HG03066 (cell line): ENCODE results near the gene MMP17.

Experiments
- ATAC-seq: cut with Tn5 transposase; IDR thresholded peaks from one replicate; pipeline ENCODE4 v1.9.1; 2021; ENCODE audit warnings: low read depth; ENCODE audit not compliant: unreplicated experiment

MMP17 gene

DNA sequence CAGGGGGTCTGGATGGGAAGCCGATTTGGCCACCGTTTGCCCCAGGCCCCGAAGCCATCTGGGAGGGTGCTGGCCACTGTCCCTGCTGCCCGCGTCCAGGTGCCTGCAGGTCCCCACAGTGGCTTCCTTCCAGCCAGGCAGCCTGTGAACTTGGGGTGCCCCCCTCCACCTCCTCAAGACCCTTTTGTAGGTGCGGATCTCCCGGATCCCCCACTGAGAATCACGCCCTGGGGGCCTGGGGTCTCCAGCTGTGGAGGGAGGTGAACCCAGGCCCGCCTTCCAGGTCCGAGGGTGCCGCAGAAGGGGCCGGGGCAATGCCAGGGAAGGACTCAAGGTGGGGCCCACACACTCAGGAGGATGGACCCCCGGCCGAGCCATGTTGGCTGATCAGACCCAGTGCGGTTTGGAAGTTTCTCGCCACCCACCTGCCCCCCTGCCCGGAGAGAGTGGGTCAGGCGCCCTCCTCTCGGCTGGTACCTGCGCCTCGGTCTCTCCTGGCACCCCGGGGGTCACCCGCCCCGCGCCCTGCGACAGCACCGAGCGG is 1.7 kb downstream of the MMP17 start:
- ATAC-seq, result no peak

DNA sequence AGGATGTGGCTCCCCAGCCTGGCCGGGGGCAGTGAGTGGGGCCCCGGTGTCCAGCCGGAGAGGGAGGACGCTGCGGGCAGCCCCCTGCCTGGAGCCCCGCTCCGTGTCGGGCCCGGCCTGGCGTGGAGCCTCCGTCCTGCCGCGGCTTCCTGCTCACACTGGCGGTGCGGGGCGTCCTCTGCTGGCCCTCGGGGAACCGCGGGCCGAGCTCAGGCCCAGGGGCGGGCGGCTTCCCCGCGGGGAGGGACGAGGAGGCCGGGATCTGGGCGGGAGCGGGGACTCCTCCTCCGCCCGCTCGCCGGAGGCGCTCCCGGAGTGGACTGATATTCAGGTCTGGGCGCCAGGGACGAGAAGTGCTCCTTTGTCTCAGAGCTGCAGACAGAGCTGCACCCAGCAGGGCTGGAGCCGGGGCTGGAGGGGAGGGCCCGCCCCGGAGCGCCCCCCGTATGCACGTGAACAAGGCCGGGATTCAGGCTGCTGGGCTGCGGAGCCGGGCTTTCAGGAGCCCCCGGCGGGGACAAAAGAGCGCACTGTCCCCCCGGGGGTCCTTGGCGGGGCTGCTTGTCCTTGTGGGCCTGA is 2.2 kb downstream of the MMP17 start:
- ATAC-seq, result no peak

DNA sequence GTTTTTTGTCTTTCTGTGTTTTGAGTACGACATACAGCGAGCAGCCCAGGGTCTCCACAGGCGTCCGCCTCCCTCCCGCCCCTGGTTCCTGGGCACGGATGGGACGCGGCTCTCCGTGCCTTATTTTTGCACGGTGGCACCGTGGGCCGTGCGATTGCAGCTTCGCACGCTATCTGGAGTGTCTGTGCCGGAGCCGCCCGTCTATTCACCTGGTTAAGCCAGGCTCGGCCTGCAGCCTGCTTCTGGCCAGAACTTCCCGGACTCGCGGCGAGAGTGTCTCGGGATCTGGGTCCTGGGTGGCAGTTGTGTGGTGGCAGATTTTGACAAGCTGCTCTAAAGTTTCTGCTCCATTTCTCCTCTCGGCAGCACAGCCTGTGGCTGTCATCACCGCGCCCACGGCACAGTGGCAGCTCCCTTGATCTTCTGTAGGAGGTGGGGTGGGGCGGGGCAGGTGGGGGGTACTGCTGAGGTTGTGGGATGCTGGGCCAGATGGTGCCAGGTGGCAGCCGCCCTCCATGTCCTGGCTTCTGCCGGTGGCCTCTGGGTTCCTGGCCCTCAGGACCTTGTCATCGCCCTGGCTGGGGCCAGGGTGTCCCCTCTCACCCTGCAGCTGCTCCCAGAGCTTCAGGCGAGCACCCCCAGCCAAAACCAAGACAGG is 2.9 kb downstream of the MMP17 start:
- ATAC-seq, result no peak

DNA sequence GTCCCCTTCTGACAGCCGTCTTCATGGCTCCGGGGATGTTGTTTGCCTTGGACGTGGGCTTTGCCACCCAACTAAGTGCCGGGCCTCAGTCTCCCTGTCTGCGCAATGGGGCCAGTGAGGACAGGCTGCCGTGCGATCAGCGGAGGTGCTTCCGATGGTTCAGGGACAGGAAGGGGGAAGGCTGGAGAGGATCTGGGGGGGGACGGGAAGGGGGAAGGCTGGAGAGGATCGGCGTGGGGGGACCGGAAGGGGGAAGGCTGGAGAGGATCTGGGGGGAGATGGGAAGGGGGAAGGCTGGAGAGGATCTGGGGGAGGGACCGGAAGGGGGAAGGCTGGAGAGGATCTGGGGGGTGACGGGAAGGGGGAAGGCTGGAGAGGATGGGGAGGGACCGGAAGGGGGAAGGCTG is 3.4 kb downstream of the MMP17 start:
- no peak for ATAC-seq

DNA sequence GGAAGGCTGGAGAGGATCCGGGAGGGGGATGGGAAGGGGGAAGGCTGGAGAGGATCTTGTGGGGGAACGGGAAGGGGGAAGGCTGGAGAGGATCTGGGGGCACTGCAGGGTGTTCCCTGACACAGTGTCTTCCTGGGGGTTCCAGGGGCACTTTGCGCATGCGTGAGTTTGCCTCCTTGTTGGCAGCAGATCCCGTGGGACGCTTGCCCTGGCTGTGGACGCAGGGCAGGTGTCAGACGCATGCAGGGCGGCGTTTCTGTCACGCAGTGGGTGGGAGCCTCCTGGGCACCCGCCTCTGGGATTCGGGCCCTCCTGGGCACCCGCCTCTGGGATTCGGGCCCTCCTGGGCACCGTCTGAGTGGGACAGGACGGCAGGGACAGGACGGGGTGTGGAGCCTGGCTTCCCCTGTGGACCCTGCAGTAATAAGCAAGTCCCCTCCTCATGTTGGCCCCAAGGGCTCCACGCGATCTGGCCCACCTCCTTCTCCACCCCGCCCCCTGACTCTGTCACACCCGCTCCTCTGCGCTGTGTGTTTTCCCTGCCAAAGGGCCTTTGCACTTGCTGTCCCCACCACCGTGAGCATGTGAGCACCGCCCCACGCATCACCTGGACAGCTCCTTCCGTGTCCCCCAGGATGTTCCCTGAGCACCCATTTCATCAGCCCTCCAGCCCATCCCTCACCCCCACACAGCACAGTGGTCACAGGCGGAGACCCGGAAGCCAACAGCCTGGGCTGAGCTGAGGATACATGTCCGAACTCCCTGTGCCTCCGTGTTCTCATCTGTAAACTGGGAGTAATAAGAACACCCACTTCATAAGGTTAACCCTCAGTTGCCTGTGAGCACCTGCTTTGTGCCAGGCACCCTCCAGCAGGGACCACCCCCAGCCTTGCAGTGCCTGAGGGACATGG is 4.4 kb downstream of the MMP17 start:
- no peak for ATAC-seq

DNA sequence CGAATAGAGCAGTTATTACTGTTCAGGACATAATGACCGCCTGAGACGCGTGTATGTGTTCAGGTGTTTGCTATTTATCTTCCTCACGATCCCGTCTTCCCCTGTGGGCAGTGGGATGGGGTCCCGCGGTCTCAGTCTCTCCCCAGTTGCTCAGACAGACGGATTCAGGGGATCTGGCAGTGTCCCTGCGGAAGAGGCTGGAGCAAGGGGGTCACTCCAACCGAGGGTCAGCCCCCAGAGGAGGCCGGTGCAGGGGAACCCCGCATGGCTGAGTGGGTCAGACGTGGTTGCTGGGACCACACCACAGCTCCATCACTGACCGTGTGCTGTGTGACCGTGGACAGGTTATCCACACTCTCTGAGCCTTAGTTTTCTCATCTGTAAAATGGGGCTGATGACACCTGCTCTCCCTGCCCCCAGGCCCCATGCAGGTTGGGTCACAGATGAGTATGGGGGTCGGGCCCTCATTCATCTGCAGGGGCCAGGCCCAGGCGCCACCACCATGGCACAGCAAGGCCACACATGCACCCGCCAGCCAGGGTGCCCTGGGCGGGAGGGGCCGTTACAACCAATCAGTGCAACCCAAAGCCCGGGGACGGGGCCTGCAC is 5.2 kb downstream of the MMP17 start:
- no peak for ATAC-seq

DNA sequence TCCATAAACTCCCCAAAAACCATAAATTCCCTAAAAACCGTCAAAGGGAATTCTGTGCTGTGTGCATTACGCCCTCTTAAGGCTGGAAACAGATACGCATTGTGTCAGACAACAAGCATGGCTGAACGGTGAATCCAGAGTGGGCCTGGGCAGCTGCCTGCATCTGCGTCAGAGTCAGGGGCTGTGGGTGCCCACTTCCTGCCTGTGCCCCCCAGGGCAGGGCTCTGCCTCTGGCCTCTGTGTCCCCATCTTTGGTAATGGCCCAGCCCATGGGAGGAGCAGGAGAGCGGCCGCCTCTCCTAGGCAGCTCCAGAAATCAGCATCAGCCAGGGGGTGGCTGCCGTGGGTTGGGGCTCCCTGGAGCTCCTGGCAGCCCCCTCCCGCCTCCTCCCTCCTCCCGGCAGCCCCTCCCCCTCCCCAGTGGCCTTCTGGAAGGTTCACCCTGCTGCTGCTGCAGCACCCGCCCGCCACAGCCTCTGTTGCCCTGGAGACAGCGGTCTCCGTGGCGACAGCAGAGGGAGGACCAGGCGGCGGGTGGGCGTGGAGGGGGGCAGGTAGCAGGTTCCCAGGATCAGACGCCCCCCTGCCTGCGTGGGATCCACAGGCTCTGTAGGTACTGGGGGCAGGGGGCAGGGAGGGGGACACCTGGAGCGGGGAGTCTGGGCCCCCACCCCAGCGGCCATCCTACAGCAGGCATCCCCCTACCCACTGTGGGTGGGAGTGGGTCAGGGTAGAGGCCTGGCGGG is 5.9 kb downstream of the MMP17 start:
- no peak for ATAC-seq

DNA sequence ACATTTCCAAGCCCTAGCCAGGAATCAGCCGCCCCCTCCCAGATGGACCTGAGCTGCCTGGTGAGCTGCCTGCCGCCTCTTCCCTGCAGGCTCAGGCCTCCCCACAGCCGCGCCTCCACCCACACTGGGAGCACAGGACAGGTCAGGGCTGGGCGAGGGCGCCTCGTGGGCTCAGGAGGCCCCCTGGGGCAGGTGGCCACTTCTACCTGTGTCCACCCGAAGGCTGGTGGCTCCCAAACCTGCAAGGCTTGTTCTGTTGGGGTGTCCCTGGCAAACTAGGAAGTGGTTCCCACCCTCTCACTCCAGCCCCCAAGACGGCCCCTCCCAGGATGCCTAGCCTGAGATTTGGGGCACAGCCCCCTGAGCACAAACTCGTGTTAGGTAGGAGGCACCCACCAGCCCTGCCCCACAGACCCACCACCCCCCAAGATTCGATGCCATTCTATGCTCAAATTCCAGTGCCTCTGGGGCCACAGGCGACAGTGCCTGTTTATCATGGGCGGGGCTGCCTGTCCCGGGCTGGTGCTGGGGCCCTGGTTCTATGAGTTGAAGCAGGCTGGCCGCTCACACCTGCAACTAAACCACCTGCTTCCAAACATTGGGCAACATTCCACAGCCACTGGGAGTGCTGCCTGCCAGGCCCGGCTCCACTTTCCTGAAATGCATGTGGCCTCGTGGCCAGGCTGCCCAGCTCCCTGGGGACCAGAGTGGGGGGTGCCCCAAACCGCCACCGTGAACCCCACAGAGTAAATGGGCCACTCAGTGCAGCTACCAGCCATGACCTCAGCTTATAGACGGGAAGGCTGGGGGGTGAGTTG is 6.8 kb downstream of the MMP17 start:
- no peak for ATAC-seq

DNA sequence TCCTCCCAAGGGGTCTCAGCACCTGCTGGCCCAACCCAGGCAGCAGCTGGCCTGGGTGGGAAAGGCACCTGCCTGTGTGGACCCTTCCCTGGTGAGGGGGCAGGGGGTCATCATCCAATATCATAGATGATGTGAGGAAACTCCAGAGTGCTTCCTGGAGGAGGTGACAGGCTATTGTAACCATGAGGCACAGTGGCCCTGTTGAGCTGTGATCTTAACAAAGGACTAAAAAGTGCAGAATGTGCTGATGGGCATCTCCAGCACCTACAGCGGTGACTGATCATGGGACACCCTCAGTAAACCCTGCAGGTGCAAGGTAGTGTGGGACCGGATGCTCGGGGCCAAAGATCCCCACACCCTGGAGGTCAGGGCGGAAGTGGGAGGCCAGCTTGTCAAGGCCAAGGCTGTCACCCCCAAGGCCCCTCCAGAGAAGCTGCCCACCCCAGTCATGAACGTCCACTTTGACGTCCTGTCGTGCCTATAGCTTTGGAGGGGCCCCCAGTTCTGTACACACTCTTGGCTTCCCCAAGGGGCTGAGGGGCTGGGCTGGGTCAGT is 7.5 kb downstream of the MMP17 start:
- ATAC-seq, result no peak

DNA sequence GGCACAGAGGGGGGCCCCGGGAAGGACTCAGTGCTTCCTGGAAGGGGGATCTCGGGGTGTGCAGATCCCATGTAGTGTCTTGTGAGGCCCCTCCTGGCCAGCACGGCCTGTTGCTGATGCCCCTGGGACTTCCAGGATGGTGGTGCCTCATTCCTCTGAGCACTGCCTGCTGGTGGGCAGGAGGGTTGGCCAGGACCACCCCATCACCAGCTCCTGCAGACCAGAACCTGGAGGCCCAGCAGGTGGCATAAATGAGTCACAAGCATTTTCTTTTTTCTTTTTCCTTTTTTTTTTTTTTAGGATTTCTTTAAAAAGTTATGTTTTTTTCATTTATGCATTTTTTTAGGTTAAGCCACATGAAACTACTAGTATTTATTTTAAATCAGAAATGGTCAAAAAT is 8.0 kb downstream of the MMP17 start:
- no peak for ATAC-seq

DNA sequence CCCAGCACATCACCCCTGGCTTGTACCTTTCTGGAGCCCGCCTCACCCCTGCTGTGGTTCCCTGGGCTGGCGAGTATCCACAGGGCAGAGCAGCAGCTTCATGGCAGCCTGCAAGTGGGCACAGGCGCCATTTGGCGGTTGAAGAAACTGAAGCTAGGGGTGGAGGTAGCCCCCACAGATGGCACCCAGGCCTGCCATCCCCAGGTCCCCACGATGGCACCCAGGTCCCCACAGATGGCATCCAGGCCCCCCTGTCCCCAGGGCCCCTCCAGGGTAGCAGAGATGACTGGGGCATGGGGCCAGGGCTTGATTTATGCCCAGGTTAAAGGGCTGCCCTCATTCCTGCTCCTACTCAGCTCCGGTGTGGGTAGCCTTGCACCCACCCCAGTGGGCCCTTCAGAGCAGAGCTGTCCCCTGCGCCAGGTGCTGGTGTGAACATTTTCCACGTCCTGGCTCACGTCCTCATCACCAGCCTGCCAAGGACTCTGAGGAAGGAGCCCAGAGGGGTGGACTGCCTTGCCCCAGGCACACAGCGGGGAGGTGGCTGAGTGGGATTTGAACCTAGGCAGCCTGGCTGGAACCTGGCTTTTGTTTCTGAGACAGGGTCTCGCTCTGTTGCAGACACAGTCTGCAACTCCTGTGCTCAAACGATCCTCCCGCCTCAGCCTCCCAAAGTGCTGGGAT is 8.7 kb downstream of the MMP17 start:
- ATAC-seq, result no peak

DNA sequence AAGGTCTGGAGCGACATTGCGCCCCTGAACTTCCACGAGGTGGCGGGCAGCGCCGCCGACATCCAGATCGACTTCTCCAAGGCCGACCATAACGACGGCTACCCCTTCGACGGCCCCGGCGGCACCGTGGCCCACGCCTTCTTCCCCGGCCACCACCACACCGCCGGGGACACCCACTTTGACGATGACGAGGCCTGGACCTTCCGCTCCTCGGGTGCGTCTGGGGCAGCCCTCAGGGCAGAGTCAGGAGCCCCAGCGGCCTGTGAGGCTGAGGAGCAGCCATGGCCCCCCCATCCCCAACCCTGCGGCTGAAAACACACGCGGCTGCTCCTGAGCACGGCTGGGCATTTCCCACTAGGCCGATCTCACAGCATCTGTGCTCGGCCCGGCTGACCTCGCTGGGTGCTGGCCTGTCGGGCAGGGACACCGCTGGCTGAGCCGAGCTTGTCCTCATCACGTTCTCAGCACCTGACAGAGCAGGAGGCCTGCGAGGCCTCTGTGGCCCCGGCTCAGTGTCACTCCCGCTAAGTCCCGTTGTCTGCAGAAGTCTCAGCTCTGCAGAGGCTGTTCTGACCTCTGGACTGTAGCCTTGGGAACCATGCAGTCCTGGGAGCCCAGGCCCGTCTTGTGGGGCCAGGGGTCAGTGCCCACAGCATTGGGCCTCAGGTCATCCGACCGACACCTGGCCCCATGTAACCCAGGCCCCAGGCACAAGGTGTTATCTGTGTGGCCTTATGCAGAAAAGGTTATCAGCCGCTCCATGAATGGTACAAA is 12.6 kb downstream of the MMP17 start:
- ATAC-seq, result no peak

DNA sequence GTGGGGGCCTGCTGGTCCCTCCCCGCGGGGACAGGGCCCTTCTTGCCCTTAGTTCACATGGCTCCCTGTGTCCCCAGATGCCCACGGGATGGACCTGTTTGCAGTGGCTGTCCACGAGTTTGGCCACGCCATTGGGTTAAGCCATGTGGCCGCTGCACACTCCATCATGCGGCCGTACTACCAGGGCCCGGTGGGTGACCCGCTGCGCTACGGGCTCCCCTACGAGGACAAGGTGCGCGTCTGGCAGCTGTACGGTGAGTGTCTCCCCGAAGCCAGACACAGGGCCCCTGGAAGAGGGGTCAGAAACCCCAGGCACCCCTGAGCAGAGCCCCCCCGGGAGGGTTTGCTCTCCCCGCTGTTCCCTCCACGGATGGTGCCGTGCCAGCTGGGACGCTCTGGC is 13.4 kb downstream of the MMP17 start:
- ATAC-seq, result no peak

DNA sequence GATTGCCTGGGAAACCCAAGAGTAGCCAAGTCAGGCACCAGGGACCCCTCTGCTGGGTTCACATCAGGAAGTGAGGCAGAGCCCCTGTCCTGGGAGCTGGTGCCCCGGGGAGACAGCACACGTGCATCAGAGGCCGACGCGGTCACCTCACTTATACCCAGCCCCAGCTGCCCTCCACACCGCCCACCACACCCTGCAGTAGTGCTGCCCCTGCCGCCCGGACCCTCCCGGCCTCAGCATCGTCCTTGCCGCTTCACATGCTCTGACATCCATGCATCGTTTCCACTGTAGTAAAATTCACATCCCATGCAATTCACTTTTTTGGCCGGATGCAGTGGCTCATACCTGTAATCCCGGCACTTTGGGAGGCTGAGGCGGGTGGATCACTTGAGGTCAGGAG is 14.0 kb downstream of the MMP17 start:
- no peak for ATAC-seq

DNA sequence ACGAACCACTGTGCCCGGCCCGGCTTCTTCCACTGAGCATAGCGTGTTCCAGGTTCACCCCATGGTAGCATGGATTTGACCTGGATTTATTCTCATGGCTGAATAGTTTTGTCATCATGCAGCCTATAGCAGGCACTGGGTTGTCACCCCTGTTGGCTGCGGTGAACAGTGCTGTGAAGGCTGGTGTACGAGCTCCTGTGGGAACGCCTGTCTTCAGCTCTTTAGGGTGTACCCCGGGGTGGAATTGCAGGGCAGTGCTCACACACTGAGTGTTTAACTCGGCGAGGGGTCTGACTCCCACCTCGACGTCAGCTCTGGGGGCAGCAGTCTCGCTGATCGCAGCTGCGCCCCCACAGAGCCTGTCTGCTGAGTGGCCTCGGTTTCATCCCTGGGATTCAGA is 15.3 kb downstream of the MMP17 start:
- ATAC-seq, result no peak

DNA sequence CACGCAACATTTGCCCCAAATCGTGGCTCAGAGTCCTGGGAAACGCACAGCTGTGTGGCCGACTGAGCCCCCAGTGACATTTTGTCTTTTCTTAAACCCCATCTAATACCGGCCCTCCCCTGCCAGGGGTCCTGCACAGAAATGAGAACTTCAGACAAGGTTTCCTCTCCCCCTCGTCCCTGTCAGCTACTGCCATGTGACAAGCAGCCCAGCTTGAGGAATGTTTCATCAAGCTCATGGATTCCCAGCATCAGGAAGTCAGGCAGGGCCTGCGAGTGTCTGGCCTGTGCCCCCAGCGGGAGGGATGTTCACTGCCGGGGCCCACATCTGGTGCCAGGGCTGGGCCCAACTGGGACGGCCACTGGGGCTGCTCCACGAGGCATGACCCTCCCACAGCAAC is 15.9 kb downstream of the MMP17 start:
- ATAC-seq, result no peak

DNA sequence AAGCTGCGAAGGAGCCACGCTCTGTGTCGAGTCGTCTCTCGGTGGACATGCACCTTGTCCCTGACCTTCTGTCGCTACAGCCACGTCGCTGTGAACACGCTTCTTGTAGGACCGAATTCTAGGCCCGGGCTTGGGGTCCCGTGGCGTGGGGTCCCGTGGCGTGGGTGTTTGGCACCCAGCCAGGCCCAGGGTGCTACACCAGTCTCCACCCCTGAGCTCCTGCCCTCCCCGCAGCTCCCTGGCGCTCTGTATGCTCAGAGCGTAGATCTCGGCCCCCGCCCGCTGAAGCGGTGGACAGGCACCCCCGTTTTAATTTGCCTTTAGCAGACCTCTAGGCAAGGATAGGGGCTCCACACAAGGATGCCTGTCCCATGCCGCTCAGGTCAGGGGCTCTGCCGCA is 16.5 kb downstream of the MMP17 start:
- no peak for ATAC-seq

DNA sequence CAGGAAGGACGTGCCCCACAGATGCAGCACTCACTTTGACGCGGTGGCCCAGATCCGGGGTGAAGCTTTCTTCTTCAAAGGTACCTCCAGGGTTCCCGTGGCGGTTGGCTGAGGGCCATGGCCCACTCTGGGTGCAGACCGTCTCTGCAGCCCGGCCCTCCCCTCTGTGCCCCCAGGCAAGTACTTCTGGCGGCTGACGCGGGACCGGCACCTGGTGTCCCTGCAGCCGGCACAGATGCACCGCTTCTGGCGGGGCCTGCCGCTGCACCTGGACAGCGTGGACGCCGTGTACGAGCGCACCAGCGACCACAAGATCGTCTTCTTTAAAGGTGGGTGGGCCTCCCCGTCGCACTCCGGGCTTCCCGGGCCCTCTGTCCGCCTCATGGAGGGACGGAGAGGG is 16.9 kb downstream of the MMP17 start:
- no peak for ATAC-seq
